Mucosa of gallbladder (tissue), 1 donor: ENCODE data around the gene RPGR. TPM values are rescaled to one million over a fixed set of nuclear protein-coding genes. Genes with fewer than 3 reads are reported as not detected.

Source experiments
- DNase-seq: peaks from one replicate; pipeline ENCODE4 v3.0.0-alpha.2; 2020; ENCODE audit warnings: low spot score
- total RNA-seq: library from RNA; stranded (reverse); gene quantifications from one replicate; pipeline ENCODE4 v1.2.1, GENCODE V29; 2021
- donor health status: DM: no; HTN: no; CAD: no.

RPGR gene
- total RNA-seq, 1 donor from 2014 or later: 10.4 TPM

- DNase-seq: no peak
Measured at GRCh38 chrX:38262715-38263620, 64.3 kb downstream of the RPGR start.

- DNase-seq: no peak
Measured at GRCh38 chrX:38260231-38260630, 67.1 kb downstream of the RPGR start.

GRCh38 chrX:38256019-38256418, 71.3 kb downstream of the RPGR start:
- no peak for DNase-seq

- DNase-seq: no peak
Measured at GRCh38 chrX:38249965-38250364, 77.3 kb downstream of the RPGR start.

GRCh38 chrX:38247051-38247450, 80.3 kb downstream of the RPGR start:
- no peak for DNase-seq

- DNase-seq: no peak
Measured at GRCh38 chrX:38240541-38240940, 86.8 kb downstream of the RPGR start.

GRCh38 chrX:38236901-38237615, 90.3 kb downstream of the RPGR start:
- DNase-seq: no peak

GRCh38 chrX:38233891-38234667, 93.2 kb downstream of the RPGR start:
- DNase-seq: peak; percentile 51

- DNase-seq: no peak
Measured at GRCh38 chrX:38232079-38232686, 95.1 kb downstream of the RPGR start.

- no peak for DNase-seq
Measured at GRCh38 chrX:38225093-38225492, 102.2 kb downstream of the RPGR start.

- no peak for DNase-seq
Measured at GRCh38 chrX:38224160-38224559, 103.1 kb downstream of the RPGR start.

- DNase-seq: no peak
Measured at GRCh38 chrX:38221391-38221929, 105.8 kb downstream of the RPGR start.

GRCh38 chrX:38220415-38221390, 106.6 kb downstream of the RPGR start, which contains the start of gene SRPX:
Gene SRPX (minus strand): TSS chrX:38220871. CDS start chrX:38220792, 79 bp downstream.
- DNase-seq: no peak

- peak; percentile 34 for DNase-seq
Measured at GRCh38 chrX:38220024-38220414, 107.3 kb downstream of the RPGR start.

Other genes with a start within 250 kb of the RPGR start
- gene SRPX, start 106.6 kb downstream of the RPGR start, total RNA-seq: 59.5 TPM
- 4.1 TPM for gene OTC, start 25.1 kb upstream of the RPGR start, total RNA-seq
- 27.3 TPM for gene TSPAN7, start 234.0 kb upstream of the RPGR start, total RNA-seq